Gastroesophageal sphincter (tissue), 4 donors: Measurements from ENCODE around the gene ENG. TPM values are rescaled to one million over a fixed set of nuclear protein-coding genes. Genes with fewer than 3 reads are reported as not detected.
A peak's percentile ranks its signal among the peaks of the same experiment; 100 is the strongest.

Experiments used
- ATAC-seq: fragments of 150-250 bp; one replicate; pipeline ENCODE4 v1.9.1; 2016; ENCODE audit warnings: mild to moderate bottlenecking, moderate library complexity
- H3K27ac ChIP-seq, 4 donors: fragments of 200-600 bp; sonication (generic) in 3 of 4; 1 replicate in 3 of 4; 2 replicates in 1 of 4; pipeline ENCODE4 v1.5.1; 2016 to 2019
- H3K27me3 ChIP-seq: fragments of 200-600 bp; sonication (generic); one replicate; pipeline ENCODE4 v1.5.1; 2019
- H3K36me3 ChIP-seq, 2 donors: fragments of 200-600 bp; sonication (generic); one replicate each; pipeline ENCODE4 v1.5.1; 2019; ENCODE audit warnings: control low read depth in 1 of 2
- H3K4me1 ChIP-seq, 3 donors: fragments of 200-600 bp; sonication (generic); 1 replicate in 2 of 3; 2 replicates in 1 of 3; pipeline ENCODE4 v1.5.1; 2016 to 2019; ENCODE audit warnings: control low read depth in 2 of 3
- H3K4me3 ChIP-seq, 2 donors: fragments of 200-600 bp; sonication (generic); one replicate each; pipeline ENCODE4 v1.5.1; 2019; ENCODE audit warnings: mild to moderate bottlenecking in 1 of 2, moderate library complexity in 1 of 2
- H3K9me3 ChIP-seq, 3 donors: fragments of 200-600 bp; sonication (generic); one replicate each; pipeline ENCODE4 v1.5.1; 2017 to 2019; ENCODE audit warnings: control low read depth in 2 of 3
- CTCF ChIP-seq, 4 experiments: fragments of 200-600 bp in 2 of 4; fragments of 450-650 bp in 2 of 4; sonication (generic) in 1 of 4; IDR thresholded peaks; one replicate each; pipeline ENCODE4 v1.5.1; 2017 to 2019; ENCODE audit warnings: antibody characterized with exemption in 4 of 4, mild to moderate bottlenecking in 2 of 4, moderate library complexity in 2 of 4
- EP300 ChIP-seq: sonication (generic); formaldehyde crosslinking; IDR thresholded peaks from one replicate; pipeline ENCODE4 v1.6.1; 2017; ENCODE audit warnings: antibody characterized with exemption, mild to moderate bottlenecking
- POLR2A ChIP-seq, 2 donors: fragments of 450-650 bp; IDR thresholded peaks; one replicate each; pipeline ENCODE4 v1.6.1; 2017; ENCODE audit warnings: antibody characterized with exemption in 2 of 2, mild to moderate bottlenecking in 2 of 2, moderate library complexity in 1 of 2
- POLR2AphosphoS5 ChIP-seq: sonication (generic); formaldehyde crosslinking; IDR thresholded peaks from one replicate; pipeline ENCODE4 v1.6.1; 2017; ENCODE audit warnings: antibody characterized with exemption
- WGBS, 2 donors: methylation state at CpG; one replicate each; pipeline ENCODE4 v1.1.5; 2018; ENCODE audit warnings: low coverage in 1 of 2; 5-methylcytosine and 5-hydroxymethylcytosine counted together
- total RNA-seq, 4 donors: library from RNA; depleted of rRNA; stranded (reverse); fragments of >200 nt; gene quantifications; one replicate each; pipeline ENCODE4 v1.1.0, GENCODE V29; 2016

ENG gene
- total RNA-seq, 4 donors from 2014 or later: 21.3 to 76.5 (median 48.0) TPM

GRCh38 chr9:127817881-127818434 is 36.5 kb downstream of the ENG start:
- no peaks in the 10 kb centered on the region for H3K27me3 ChIP-seq
- H3K36me3 ChIP-seq: peaks cover 0 to 91% of the 10 kb centered on the region in 2 donors
- peaks cover 0 to 9% (median 0%) of the 10 kb centered on the region in 3 donors for H3K4me1 ChIP-seq
- no peak overlapping the region for H3K4me3 ChIP-seq
- H3K9me3 ChIP-seq: no peaks in the 10 kb centered on the region
- TF ChIP-seq EP300 (no peak), CTCF (IDR thresholded peaks at IDR 0.05) (no peak)
- H3K27ac ChIP-seq: no peak overlapping the region
- WGBS, 2 donors: 54 to 84% methylated on average over 5 to 6 of the region's 17 CpGs
- no peak for ATAC-seq

DNA sequence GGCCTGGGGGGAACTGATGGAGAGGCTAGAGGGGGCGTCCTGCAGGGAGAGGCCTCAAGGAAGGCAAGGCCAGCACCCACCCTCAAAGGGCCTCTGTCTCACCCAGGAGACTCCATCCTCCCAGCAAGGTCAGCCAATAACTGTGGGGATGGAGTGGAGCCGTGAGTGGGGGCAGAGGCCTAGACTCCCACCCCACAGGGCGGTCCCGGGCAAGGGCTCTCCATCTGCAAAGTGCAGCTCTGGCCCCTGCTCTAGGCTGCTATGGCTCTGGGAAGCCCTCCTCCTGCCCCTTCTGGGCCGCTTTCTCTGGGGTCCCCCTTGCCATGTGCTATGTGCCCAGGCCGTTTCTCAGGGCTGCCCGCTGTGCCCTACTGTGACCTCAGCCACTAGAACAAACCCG is 37.7 kb downstream of the ENG start:
- peaks cover 0 to 9% (median 0%) of the 10 kb centered on the region in 3 donors for H3K4me1 ChIP-seq
- TF ChIP-seq POLR2AphosphoS5 (no peak), POLR2A (IDR thresholded peaks at IDR 0.05) (no peak), EP300 (no peak), CTCF (IDR thresholded peaks at IDR 0.05) (no peak)
- H3K27me3 ChIP-seq: no peaks in the 10 kb centered on the region
- H3K9me3 ChIP-seq: no peaks in the 10 kb centered on the region
- no peak for ATAC-seq
- 50% methylated on average over 2 of the region's 8 CpGs; no CpG with 5 or more reads in 1 of the 2 donors for WGBS, 2 donors
- H3K4me3 ChIP-seq: no peak overlapping the region
- H3K27ac ChIP-seq: peak overlapping the region in 1 of 4 donors; percentile 16
- peaks cover 0 to 98% of the 10 kb centered on the region in 2 donors for H3K36me3 ChIP-seq

DNA sequence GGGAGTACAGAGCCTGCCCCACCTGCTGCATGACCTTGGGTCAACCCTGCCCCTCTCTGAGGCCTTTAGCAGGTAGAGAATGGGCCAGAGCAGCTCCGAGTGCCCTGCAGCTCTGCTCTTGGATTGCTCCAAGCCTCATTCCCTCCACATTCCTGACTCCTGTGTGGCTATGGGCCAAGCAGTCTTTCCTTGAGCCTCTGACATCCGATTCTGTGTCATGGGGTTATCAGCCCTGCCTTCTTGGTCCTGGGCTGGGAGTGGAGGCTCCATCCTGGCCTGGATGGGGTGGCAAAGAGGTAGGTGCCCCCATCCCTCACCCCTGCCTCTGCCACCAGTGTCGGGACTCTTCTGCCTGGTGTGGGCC is 38.1 kb downstream of the ENG start:
- H3K9me3 ChIP-seq: no peaks in the 10 kb centered on the region
- no peak for ATAC-seq
- peaks cover 0 to 9% (median 0%) of the 10 kb centered on the region in 3 donors for H3K4me1 ChIP-seq
- no CpG with 5 or more reads among the region's 3 CpGs for WGBS, 2 donors
- H3K27me3 ChIP-seq: no peaks in the 10 kb centered on the region
- no peak overlapping the region for H3K4me3 ChIP-seq
- TF ChIP-seq CTCF (IDR thresholded peaks at IDR 0.05): no peak
- no peak for TF ChIP-seq POLR2A (IDR thresholded peaks at IDR 0.05)
- no peak for TF ChIP-seq POLR2AphosphoS5
- no peak for TF ChIP-seq EP300
- peaks cover 0 to 98% of the 10 kb centered on the region in 2 donors for H3K36me3 ChIP-seq
- peak overlapping the region in 1 of 4 donors; percentile 16 for H3K27ac ChIP-seq

DNA sequence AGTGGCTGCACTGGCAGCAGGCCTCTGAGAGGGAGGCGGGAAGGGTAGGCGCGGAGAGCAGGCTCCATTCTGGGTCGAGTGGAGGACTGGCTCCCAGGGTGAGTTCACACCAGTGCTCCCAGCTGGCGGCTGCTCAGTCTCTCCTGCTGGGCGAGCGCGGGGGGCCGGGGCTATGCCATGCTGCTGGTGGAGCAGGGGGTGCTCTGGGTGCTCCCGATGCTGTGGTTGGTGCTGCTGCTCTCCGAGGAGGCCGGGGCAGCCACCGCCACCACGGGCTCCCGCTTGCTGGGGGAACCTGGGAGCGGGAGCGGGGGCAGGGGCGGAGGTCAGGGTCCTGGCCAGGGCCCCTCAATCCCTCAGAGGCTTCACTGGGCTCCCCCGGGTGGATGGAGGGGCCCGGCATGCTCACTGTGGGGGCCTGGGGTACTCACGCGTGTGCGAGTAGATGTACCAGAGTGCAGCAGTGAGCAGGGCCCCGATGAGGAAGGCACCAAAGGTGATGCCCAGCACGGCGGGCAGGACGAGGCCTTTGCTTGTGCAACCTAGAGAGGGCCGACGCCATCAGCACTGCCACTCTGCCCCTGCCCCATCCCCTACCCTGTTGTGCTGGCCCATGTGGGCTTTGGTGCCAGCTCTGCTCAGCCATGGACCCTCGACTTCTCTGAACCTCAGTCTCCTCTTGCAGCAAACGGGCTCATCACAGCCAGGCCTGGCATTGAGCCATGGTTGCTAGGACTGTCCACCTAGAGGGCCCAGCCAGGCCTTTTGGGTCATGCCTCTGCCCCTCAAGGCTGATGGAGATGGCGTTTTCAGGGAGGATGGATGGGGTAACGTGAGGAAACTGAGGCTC is 38.7 kb downstream of the ENG start:
- no peak for TF ChIP-seq CTCF (IDR thresholded peaks at IDR 0.05)
- TF ChIP-seq POLR2AphosphoS5: no peak
- no peak for TF ChIP-seq POLR2A (IDR thresholded peaks at IDR 0.05)
- TF ChIP-seq EP300: no peak
- H3K27ac ChIP-seq: no peak overlapping the region
- peaks cover 0 to 9% (median 0%) of the 10 kb centered on the region in 3 donors for H3K4me1 ChIP-seq
- H3K27me3 ChIP-seq: no peaks in the 10 kb centered on the region
- ATAC-seq: peak; percentile 11
- 0% methylated on average over 1 of the region's 33 CpGs; no CpG with 5 or more reads in 1 of the 2 donors for WGBS, 2 donors
- H3K36me3 ChIP-seq: peaks cover 0 to 98% of the 10 kb centered on the region in 2 donors
- no peaks in the 10 kb centered on the region for H3K9me3 ChIP-seq
- H3K4me3 ChIP-seq: no peak overlapping the region
